ENCODE results near the gene ZNF730. TPM values are rescaled to one million over a fixed set of nuclear protein-coding genes. Genes with fewer than 3 reads are reported as not detected.

The ZNF730 gene
- total and polyA plus RNA-seq, 4 donors, result 0.84 to 0.91 TPM; not detected in 2

- Histone ChIP-seq H3K4me3 (ENCODE audit: low read length in 2 of 2) (no peak overlapping the region), H3K4me1 (ENCODE audit: control insufficient read depth in 1 of 2, insufficient read depth in 2 of 2, low read length in 2 of 2) (no peaks in the 10 kb centered on the region), H3K27ac (ENCODE audit: low read depth in 1 of 2, low read length in 2 of 2) (no peak overlapping the region), H3K9me3 (ENCODE audit: control insufficient read depth, low read length) (no peaks in the 10 kb centered on the region), H3K27me3 (ENCODE audit: control insufficient read depth in 1 of 2, insufficient read depth in 2 of 2, low read length in 1 of 2) (no peaks in the 10 kb centered on the region), H3K36me3 (ENCODE audit: control insufficient read depth in 1 of 2, insufficient read depth in 2 of 2, low read length in 1 of 2) (no peaks in the 10 kb centered on the region)
- 89 to 90% methylated on average over 9 of the region's 9 CpGs for WGBS, 2 donors
- intact Hi-C loops (cut with DNase I), result no loop called here
- no peak for ATAC-seq (ENCODE audit: low FRiP score)
- DNase-seq, result no peak
These were observed 73.5 kb downstream of the ZNF730 start for GRCh38 chr19:23190341-23190740.

Other genes starting within 250 kb of the ZNF730 start
- gene ZNF728, start 113.8 kb upstream of the ZNF730 start, total RNA-seq, result 1 to 10 TPM; 3.5 to 6.4 TPM
- under 1 TPM; 0.50 to 0.90 TPM for gene ZNF728, start 113.8 kb upstream of the ZNF730 start, polyA plus RNA-seq
- gene ZNF724, start 133.4 kb downstream of the ZNF730 start, total RNA-seq, result 1 to 10 TPM in 1 of 2 donors, under 1 TPM in 1; 0.94 to 2.6 TPM
- 1 to 10 TPM in 1 of 2 donors, not detected in 1; 2.8 TPM for gene ZNF724, start 133.4 kb downstream of the ZNF730 start, polyA plus RNA-seq